ENCODE measurements around the gene TMEM125. TPM values are rescaled to one million over a fixed set of nuclear protein-coding genes. Genes with fewer than 3 reads are reported as not detected.

The TMEM125 gene
- total RNA-seq, 2 donors from 2014 or later = 11.7 to 16.6 TPM

DNA sequence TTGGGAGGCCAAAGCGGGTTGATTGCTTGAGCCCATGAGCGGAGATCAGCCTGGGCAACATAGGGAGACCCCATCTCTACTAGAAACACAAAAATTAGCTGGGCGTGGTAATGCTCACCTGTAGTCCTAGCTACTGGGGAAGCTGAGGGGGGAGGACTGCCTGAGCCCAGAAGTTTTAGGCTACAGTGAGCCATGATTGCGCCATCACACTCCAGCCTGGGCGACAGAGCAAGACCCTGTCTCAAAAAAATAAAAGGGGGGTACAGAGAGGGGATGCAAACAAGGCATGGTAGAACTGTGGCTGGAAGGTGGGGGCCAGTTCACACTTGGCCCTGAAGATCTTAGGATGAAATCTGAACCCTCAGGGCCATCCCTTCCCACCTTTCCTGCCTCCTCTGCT lies 16.8 kb downstream of the TMEM125 start:
- no peaks in the 10 kb centered on the region for H3K27me3 Mint-ChIP-seq (ENCODE audit: insufficient read depth)
- peak overlapping the region; percentile 93 for H3K27ac Mint-ChIP-seq
- no peak overlapping the region for H3K27ac ChIP-seq (ENCODE audit: low read depth, low read length)
- no peak overlapping the region for H3K4me3 ChIP-seq (ENCODE audit: low read length)
- no peak for DNase-seq
- H3K9me3 Mint-ChIP-seq = no peaks in the 10 kb centered on the region
- no peaks in the 10 kb centered on the region for H3K9me3 ChIP-seq (ENCODE audit: control insufficient read depth, low read length)
- no peak overlapping the region for H3K9ac ChIP-seq (ENCODE audit: extremely low read depth, low read length, poor library complexity, severe bottlenecking)
- peak overlapping the region; percentile 68 for H3K4me3 Mint-ChIP-seq
- 92 to 95% methylated on average over 3 to 5 of the region's 5 CpGs for WGBS, 2 experiments (ENCODE audit: insufficient coverage in 1 of 2, insufficient read length in 1 of 2)
- no peaks in the 10 kb centered on the region for H3K36me3 ChIP-seq (ENCODE audit: control insufficient read depth, insufficient read depth, low read length)
- peaks cover 7% of the 10 kb centered on the region for H3K4me1 ChIP-seq (ENCODE audit: control insufficient read depth, insufficient read depth, low read length)
- peaks cover 4% of the 10 kb centered on the region for H3K36me3 Mint-ChIP-seq (ENCODE audit: low read depth)
- H3K4me1 Mint-ChIP-seq = peaks cover 31% of the 10 kb centered on the region
- no peak for TF ChIP-seq CTCF (conservative IDR thresholded peaks at IDR 0.05)
- H3K27me3 ChIP-seq (ENCODE audit: control insufficient read depth, insufficient read depth, low read length, poor library complexity, severe bottlenecking) = no peaks in the 10 kb centered on the region

DNA sequence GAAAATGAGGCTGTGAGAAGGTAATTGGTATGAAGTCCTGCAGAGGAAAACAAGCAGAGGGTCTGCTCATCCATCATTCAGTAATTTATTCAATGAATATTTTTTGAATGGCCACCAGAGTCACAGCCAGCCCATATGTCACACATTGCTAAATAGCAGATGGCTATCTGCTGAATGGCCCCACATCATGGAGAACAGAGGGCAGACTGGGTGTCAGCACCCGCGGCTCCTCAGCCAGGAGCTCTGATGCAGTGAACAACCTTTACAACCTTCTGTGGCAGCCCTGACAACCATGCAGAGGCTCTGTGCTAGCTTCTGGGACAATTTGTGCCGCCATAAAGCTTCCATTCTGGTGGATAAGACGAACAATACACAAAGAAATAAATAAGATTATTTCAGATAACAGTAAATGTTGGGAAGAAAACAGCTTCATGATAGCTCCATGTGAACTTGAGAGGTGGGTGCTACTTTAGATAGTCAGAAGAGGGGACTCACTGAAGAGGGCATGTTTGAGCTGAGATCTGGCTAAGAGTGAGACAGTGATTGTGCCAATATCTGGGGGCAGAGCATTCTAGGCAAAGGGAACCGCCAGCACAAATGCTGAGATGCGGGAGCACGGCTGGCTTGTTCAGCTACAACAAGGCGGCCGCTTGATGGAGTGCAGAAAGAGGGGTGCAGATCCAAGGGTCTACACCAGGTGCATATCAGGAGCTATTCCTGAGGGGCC lies 18.4 kb downstream of the TMEM125 start:
- Mint-ChIP-seq H3K27ac (no peak overlapping the region), H3K4me1 (peaks cover 28% of the 10 kb centered on the region), H3K27me3 (ENCODE audit: insufficient read depth) (no peaks in the 10 kb centered on the region), H3K9me3 (no peaks in the 10 kb centered on the region), H3K4me3 (no peak overlapping the region), H3K36me3 (ENCODE audit: low read depth) (no peaks in the 10 kb centered on the region)
- Histone ChIP-seq H3K4me3 (ENCODE audit: low read length) (no peak overlapping the region), H3K9me3 (ENCODE audit: control insufficient read depth, low read length) (no peaks in the 10 kb centered on the region), H3K27me3 (ENCODE audit: control insufficient read depth, insufficient read depth, low read length, poor library complexity, severe bottlenecking) (no peaks in the 10 kb centered on the region), H3K36me3 (ENCODE audit: control insufficient read depth, insufficient read depth, low read length) (no peaks in the 10 kb centered on the region), H3K9ac (ENCODE audit: extremely low read depth, low read length, poor library complexity, severe bottlenecking) (no peak overlapping the region), H3K27ac (ENCODE audit: low read depth, low read length) (peak overlapping the region; percentile 56), H3K4me1 (ENCODE audit: control insufficient read depth, insufficient read depth, low read length) (peaks cover 7% of the 10 kb centered on the region)
- no peak for TF ChIP-seq CTCF (conservative IDR thresholded peaks at IDR 0.05)
- WGBS, 2 experiments (ENCODE audit: insufficient coverage in 1 of 2, insufficient read length in 1 of 2) = 93 to 95% methylated on average over 6 to 9 of the region's 9 CpGs
- no peak for DNase-seq

GRCh38 chr1:43288785-43289706 lies 19.3 kb downstream of the TMEM125 start:
- 89 to 91% methylated on average over 11 to 12 of the region's 12 CpGs for WGBS, 2 experiments (ENCODE audit: insufficient coverage in 1 of 2, insufficient read length in 1 of 2)
- Histone ChIP-seq H3K4me1 (ENCODE audit: control insufficient read depth, insufficient read depth, low read length) (peaks cover 9% of the 10 kb centered on the region), H3K27me3 (ENCODE audit: control insufficient read depth, insufficient read depth, low read length, poor library complexity, severe bottlenecking) (no peaks in the 10 kb centered on the region), H3K27ac (ENCODE audit: low read depth, low read length) (no peak overlapping the region), H3K4me3 (ENCODE audit: low read length) (no peak overlapping the region), H3K9ac (ENCODE audit: extremely low read depth, low read length, poor library complexity, severe bottlenecking) (no peak overlapping the region), H3K9me3 (ENCODE audit: control insufficient read depth, low read length) (no peaks in the 10 kb centered on the region), H3K36me3 (ENCODE audit: control insufficient read depth, insufficient read depth, low read length) (no peaks in the 10 kb centered on the region)
- H3K27ac Mint-ChIP-seq = no peak overlapping the region
- no peak for DNase-seq
- peaks cover 25% of the 10 kb centered on the region for H3K4me1 Mint-ChIP-seq
- no peaks in the 10 kb centered on the region for H3K27me3 Mint-ChIP-seq (ENCODE audit: insufficient read depth)
- H3K36me3 Mint-ChIP-seq (ENCODE audit: low read depth) = no peaks in the 10 kb centered on the region
- H3K9me3 Mint-ChIP-seq = no peaks in the 10 kb centered on the region
- H3K4me3 Mint-ChIP-seq = no peak overlapping the region
- TF ChIP-seq CTCF (conservative IDR thresholded peaks at IDR 0.05) = no peak

Measured in endodermal cell (in vitro differentiated cells).